OCI-LY7 (cell line): ENCODE measurements around the gene SMAGP.

ENCODE experiments used
- CTCF ChIP-seq: fragments of 200-600 bp; sonication (generic); conservative IDR thresholded peaks from 2 replicates; pipeline ENCODE4 v1.5.1; 2014; ENCODE audit warnings: mild to moderate bottlenecking, antibody characterized with exemption, low read length, moderate library complexity, mixed read lengths
- EZH2phosphoT487 ChIP-seq: fragments of 200-600 bp; sonication (generic); IDR thresholded peaks from 2 replicates; pipeline ENCODE4 v1.6.1; 2018; ENCODE audit warnings: low read depth, borderline replicate concordance, mild to moderate bottlenecking, mixed run types, antibody characterized with exemption, low read length, moderate library complexity, mixed read lengths

- no peak for TF ChIP-seq CTCF
- TF ChIP-seq EZH2phosphoT487, result no peak
These were observed 28.1 kb downstream of the SMAGP start for GRCh38 chr12:51242120-51242519.
